SU-DHL-6 (cell line): ENCODE measurements around the gene TTYH3.
"Not testable (repeated sequence)": the region's sequence is repeated elsewhere in the genome, so short reads cannot be mapped to it uniquely, and the experiment has no call there.

Source experiments
- EZH2phosphoT487 ChIP-seq: fragments of 200-600 bp; sonication (generic), shearing (Covaris generic); conservative IDR thresholded peaks from 2 replicates; pipeline ENCODE4 v1.6.1; 2018; ENCODE audit warnings: mild to moderate bottlenecking, antibody characterized with exemption, low read length, moderate library complexity, mixed read lengths
- TF ChIP-seq, protein P1 (sequence below): fragments of 200-600 bp; sonication (generic); IDR thresholded peaks from one replicate; pipeline ENCODE4 v1.5.1; 2017; ENCODE audit warnings: antibody characterized with exemption, mild to moderate bottlenecking, low read length, moderate library complexity; ENCODE audit not compliant: insufficient read depth, poor library complexity, severe bottlenecking

DNA sequence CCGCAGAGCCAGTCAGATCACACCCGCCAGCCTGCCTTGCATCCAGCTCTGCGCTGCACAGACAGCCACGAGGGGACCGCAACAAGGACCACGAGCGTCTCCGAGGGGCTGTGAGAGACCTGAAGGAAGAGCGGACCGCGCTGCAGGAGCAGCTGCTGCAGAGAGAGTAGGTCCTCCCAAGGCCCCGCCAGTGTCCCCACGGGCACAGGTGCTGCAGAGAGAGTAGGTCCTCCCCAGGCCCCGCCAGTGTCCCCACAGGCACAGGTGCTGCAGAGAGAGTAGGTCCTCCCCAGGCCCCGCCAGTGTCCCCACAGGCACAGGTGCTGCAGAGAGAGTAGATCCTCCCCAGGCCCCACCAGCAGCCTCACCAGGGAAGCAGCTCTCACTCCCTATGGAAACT lies 41.8 kb upstream of the TTYH3 start:
- TF ChIP-seq, protein P1, sequence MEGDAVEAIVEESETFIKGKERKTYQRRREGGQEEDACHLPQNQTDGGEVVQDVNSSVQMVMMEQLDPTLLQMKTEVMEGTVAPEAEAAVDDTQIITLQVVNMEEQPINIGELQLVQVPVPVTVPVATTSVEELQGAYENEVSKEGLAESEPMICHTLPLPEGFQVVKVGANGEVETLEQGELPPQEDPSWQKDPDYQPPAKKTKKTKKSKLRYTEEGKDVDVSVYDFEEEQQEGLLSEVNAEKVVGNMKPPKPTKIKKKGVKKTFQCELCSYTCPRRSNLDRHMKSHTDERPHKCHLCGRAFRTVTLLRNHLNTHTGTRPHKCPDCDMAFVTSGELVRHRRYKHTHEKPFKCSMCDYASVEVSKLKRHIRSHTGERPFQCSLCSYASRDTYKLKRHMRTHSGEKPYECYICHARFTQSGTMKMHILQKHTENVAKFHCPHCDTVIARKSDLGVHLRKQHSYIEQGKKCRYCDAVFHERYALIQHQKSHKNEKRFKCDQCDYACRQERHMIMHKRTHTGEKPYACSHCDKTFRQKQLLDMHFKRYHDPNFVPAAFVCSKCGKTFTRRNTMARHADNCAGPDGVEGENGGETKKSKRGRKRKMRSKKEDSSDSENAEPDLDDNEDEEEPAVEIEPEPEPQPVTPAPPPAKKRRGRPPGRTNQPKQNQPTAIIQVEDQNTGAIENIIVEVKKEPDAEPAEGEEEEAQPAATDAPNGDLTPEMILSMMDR: not testable (repeated sequence)
- TF ChIP-seq EZH2phosphoT487: not testable (repeated sequence)
